GM23338 (cell line): Measurements from ENCODE around the gene CETP. TPM values are rescaled to one million over a fixed set of nuclear protein-coding genes. Genes with fewer than 3 reads are reported as not detected.

Experiments
- ATAC-seq: fragments of 200-7000 bp; cut with Tn5 transposase; 3 replicates; pipeline ENCODE4 v1.9.1; 2020
- DNase-seq: peaks from one replicate; pipeline ENCODE4 v3.0.0-alpha.2; 2015; ENCODE audit warnings: low spot score
- H2AFZ ChIP-seq: fragments of 200-600 bp; sonication (generic); 2 replicates; pipeline ENCODE4 v1.8.0; 2016; ENCODE audit warnings: antibody characterized with exemption, mild to moderate bottlenecking, moderate library complexity
- H3F3A ChIP-seq: fragments of 200-600 bp; sonication (generic); replicated peaks from 2 replicates; pipeline ENCODE4 v1.8.0; 2017; ENCODE audit warnings: antibody characterized with exemption, mixed run types, low read depth
- H3K27ac ChIP-seq: fragments of 200-600 bp; sonication (generic); 2 replicates; pipeline ENCODE4 v1.6.1; 2016; ENCODE audit warnings: low read depth
- H3K27me3 ChIP-seq: fragments of 200-600 bp; sonication (generic); 2 replicates; pipeline ENCODE4 v1.8.0; 2016; ENCODE audit warnings: mild to moderate bottlenecking, mixed run types, moderate library complexity; ENCODE audit not compliant: insufficient read depth
- H3K36me3 ChIP-seq: fragments of 200-600 bp; sonication (generic); 2 replicates; pipeline ENCODE4 v1.8.0; 2016; ENCODE audit warnings: mild to moderate bottlenecking; ENCODE audit not compliant: insufficient read depth
- H3K4me1 ChIP-seq: fragments of 200-600 bp; sonication (generic); 2 replicates; pipeline ENCODE4 v1.8.0; 2016; ENCODE audit warnings: mild to moderate bottlenecking, moderate library complexity; ENCODE audit not compliant: insufficient read depth
- H3K4me2 ChIP-seq: fragments of 200-600 bp; sonication (generic); 2 replicates; pipeline ENCODE4 v1.7.1; 2017; ENCODE audit warnings: mixed run types
- H3K4me3 ChIP-seq: fragments of 200-600 bp; sonication (generic); 2 replicates; pipeline ENCODE4 v1.6.1; 2016; ENCODE audit warnings: mixed run types
- H3K79me2 ChIP-seq: fragments of 200-600 bp; sonication (generic); replicated peaks from 2 replicates; pipeline ENCODE4 v1.8.0; 2017; ENCODE audit warnings: mild to moderate bottlenecking; ENCODE audit not compliant: insufficient read depth
- H3K9me2 ChIP-seq: fragments of 200-600 bp; sonication (generic); 2 replicates; pipeline ENCODE4 v1.8.0; 2017; ENCODE audit not compliant: insufficient read depth
- H4K20me1 ChIP-seq: fragments of 200-600 bp; sonication (generic); replicated peaks from 2 replicates; pipeline ENCODE4 v1.8.0; 2017; ENCODE audit warnings: mild to moderate bottlenecking; ENCODE audit not compliant: insufficient read depth
- H3K27ac Mint-ChIP-seq: 2 replicates; pipeline ENCODE4 v1.8.0; 2020; ENCODE audit warnings: inconsistent platforms, mild to moderate bottlenecking, moderate library complexity, mixed read lengths
- H3K27me3 Mint-ChIP-seq: 3 replicates; pipeline ENCODE4 v1.8.0; 2022; ENCODE audit warnings: low read depth, mild to moderate bottlenecking, moderate library complexity, mixed read lengths, inconsistent platforms; ENCODE audit not compliant: insufficient read depth, poor library complexity
- H3K36me3 Mint-ChIP-seq: 3 replicates; pipeline ENCODE4 v1.8.0; 2021; ENCODE audit warnings: low read depth, mild to moderate bottlenecking, inconsistent platforms, moderate library complexity, mixed read lengths
- H3K4me1 Mint-ChIP-seq: 3 replicates; pipeline ENCODE4 v1.8.0; 2020; ENCODE audit warnings: mild to moderate bottlenecking, inconsistent platforms, mixed read lengths
- H3K4me3 Mint-ChIP-seq: 3 replicates; pipeline ENCODE4 v1.8.0; 2021; ENCODE audit warnings: moderate library complexity, mild to moderate bottlenecking, inconsistent platforms, mixed read lengths
- H3K9me3 Mint-ChIP-seq: 3 replicates; pipeline ENCODE4 v1.8.0; 2020; ENCODE audit warnings: moderate library complexity, mild to moderate bottlenecking, inconsistent platforms, mixed read lengths
- CREB1 ChIP-seq: fragments of 250-450 bp; sonication (Bioruptor Pico); IDR thresholded peaks from 2 replicates; pipeline ENCODE4 v1.5.0; 2020; ENCODE audit warnings: low read depth, mild to moderate bottlenecking, moderate library complexity
- CTCF ChIP-seq, 2 experiments: fragments of 200-600 bp in 1 of 2; sonication (generic) in 1 of 2; conservative IDR thresholded peaks; 2 replicates each; pipeline versions ENCODE4 v1.5.1 to v1.6.1; 2016 to 2017; ENCODE audit warnings: antibody characterized with exemption in 2 of 2, low read depth in 2 of 2, mild to moderate bottlenecking in 2 of 2, moderate library complexity in 1 of 2
- ETS1 ChIP-seq: IDR thresholded peaks from 2 replicates; pipeline ENCODE4 v1.6.1; 2016; ENCODE audit warnings: antibody characterized with exemption
- EZH2 ChIP-seq: fragments of 200-600 bp; sonication (generic); IDR thresholded peaks from one replicate; pipeline ENCODE4 v1.8.0; 2017; ENCODE audit warnings: antibody characterized with exemption, mild to moderate bottlenecking, low read depth; ENCODE audit not compliant: unreplicated experiment
- EZH2phosphoT487 ChIP-seq: fragments of 200-600 bp; sonication (generic); IDR thresholded peaks from one replicate; pipeline ENCODE4 v1.8.1; 2018; ENCODE audit warnings: antibody characterized with exemption; ENCODE audit not compliant: unreplicated experiment
- JUNB ChIP-seq: IDR thresholded peaks from one replicate; pipeline ENCODE4 v1.6.1; 2016; ENCODE audit warnings: antibody characterized with exemption; ENCODE audit not compliant: unreplicated experiment
- NANOG ChIP-seq: IDR thresholded peaks from 2 replicates; pipeline ENCODE4 v1.6.1; 2016; ENCODE audit warnings: antibody characterized with exemption, borderline replicate concordance
- POLR2AphosphoS5 ChIP-seq: IDR thresholded peaks from 2 replicates; pipeline ENCODE4 v1.6.1; 2016; ENCODE audit warnings: antibody characterized with exemption, low read depth
- REST ChIP-seq: IDR thresholded peaks from one replicate; pipeline ENCODE4 v1.6.1; 2018; ENCODE audit warnings: antibody characterized with exemption; ENCODE audit not compliant: unreplicated experiment
- STAT1 ChIP-seq: IDR thresholded peaks from one replicate; pipeline ENCODE4 v1.6.1; 2016; ENCODE audit warnings: antibody characterized with exemption; ENCODE audit not compliant: unreplicated experiment
- ZNF114 ChIP-seq: fragments of 250-450 bp; sonication (Bioruptor Pico); IDR thresholded peaks from 2 replicates; pipeline ENCODE4 v1.5.0; 2020; ENCODE audit warnings: mild to moderate bottlenecking, moderate library complexity
- ZNF331 ChIP-seq: fragments of 250-450 bp; sonication (Bioruptor Pico); IDR thresholded peaks from 2 replicates; pipeline ENCODE4 v1.5.0; 2020; ENCODE audit warnings: low read depth, mild to moderate bottlenecking, moderate library complexity
- ZNF462 ChIP-seq: fragments of 250-450 bp; sonication (Bioruptor Pico); IDR thresholded peaks from 2 replicates; pipeline ENCODE4 v1.5.0; 2020; ENCODE audit warnings: mild to moderate bottlenecking, moderate library complexity
- polyA plus RNA-seq: library from polyadenylated mRNA; unstranded; fragments of >200 nt; fragmentation: Nextera tagmentation; extraction: Ambion mirVana; gene quantifications from 2 replicates; pipeline ENCODE4 v1.2.1, GENCODE V29; 2016
- total RNA-seq: library from RNA; depleted of rRNA; stranded (reverse); fragments of >200 nt; shearing (Covaris generic); gene quantifications from 2 replicates; pipeline ENCODE4 v1.2.3, GENCODE V29; 2014

CETP gene
- total and polyA plus RNA-seq, 2 experiments from 2014 or later: not detected

GRCh38 chr16:57017251-57017650 lies 55.5 kb downstream of the CETP start:
- Histone ChIP-seq H3F3A (no peaks in the 10 kb centered on the region), H3K4me1 (peaks cover under 1% of the 10 kb centered on the region; the same call in 1 of the 2 replicates), H3K27ac (no peak overlapping the region), H3K4me3 (no peak overlapping the region), H3K27me3 (no peaks in the 10 kb centered on the region), H3K9me2 (no peaks in the 10 kb centered on the region), H4K20me1 (no peaks in the 10 kb centered on the region), H2AFZ (no peak overlapping the region), H3K4me2 (no peak overlapping the region), H3K79me2 (no peaks in the 10 kb centered on the region), H3K36me3 (no peaks in the 10 kb centered on the region)
- Mint-ChIP-seq H3K27me3 (peaks cover 3% of the 10 kb centered on the region), H3K36me3 (no peaks in the 10 kb centered on the region), H3K9me3 (no peaks in the 10 kb centered on the region), H3K4me1 (peaks cover 7% of the 10 kb centered on the region), H3K27ac (no peak overlapping the region), H3K4me3 (no peak overlapping the region)
- ATAC-seq: no peak
- no peak for DNase-seq
- TF ChIP-seq ZNF331 (CRISPR knock-in tag): no peak
- TF ChIP-seq NANOG: no peak
- no peak for TF ChIP-seq POLR2AphosphoS5
- TF ChIP-seq EZH2phosphoT487: no peak
- TF ChIP-seq REST: no peak
- TF ChIP-seq ZNF114: no peak
- no peak for TF ChIP-seq STAT1
- TF ChIP-seq ETS1: no peak
- no peak for TF ChIP-seq CTCF (conservative IDR thresholded peaks at IDR 0.05; ENCODE audit: low read depth in 2 of 2)
- TF ChIP-seq ZNF462 (CRISPR knock-in tag): no peak
- TF ChIP-seq CREB1 (CRISPR knock-in tag): no peak
- no peak for TF ChIP-seq EZH2
- no peak for TF ChIP-seq JUNB
